OCI-LY3 (cell line): ENCODE measurements around the gene PLD4.

Experiments
- EZH2phosphoT487 ChIP-seq: fragments of 200-600 bp; shearing (Covaris generic); IDR thresholded peaks from 2 replicates; pipeline ENCODE4 v1.6.1; 2018; ENCODE audit warnings: antibody characterized with exemption, mixed run types, low read depth
- TF ChIP-seq, protein P1 (sequence below): fragments of 200-600, 300-600 bp; sonication (generic); IDR thresholded peaks from 2 replicates; pipeline ENCODE4 v1.5.1; 2014; ENCODE audit warnings: antibody characterized with exemption, low read length, low read depth

DNA sequence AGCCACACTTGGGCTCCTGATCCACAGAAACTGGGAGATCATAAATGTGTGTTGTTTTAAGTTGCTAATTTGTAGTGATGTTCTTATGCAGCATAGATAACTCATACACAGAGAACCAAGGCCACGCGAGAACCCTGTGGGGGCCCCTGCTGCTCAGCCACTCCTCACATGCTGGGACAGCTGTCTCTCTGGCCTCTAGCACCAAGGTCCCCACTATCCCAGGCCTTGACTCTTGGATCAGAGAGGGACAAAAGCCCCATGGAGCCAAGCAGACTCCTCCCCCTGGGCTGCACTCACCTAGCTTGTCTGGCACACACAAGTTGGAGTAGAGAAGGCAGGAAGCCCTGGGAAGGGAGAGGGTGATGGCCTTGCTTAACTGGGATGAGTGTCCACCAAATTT, 11.3 kb downstream of the PLD4 start:
- TF ChIP-seq, protein P1, sequence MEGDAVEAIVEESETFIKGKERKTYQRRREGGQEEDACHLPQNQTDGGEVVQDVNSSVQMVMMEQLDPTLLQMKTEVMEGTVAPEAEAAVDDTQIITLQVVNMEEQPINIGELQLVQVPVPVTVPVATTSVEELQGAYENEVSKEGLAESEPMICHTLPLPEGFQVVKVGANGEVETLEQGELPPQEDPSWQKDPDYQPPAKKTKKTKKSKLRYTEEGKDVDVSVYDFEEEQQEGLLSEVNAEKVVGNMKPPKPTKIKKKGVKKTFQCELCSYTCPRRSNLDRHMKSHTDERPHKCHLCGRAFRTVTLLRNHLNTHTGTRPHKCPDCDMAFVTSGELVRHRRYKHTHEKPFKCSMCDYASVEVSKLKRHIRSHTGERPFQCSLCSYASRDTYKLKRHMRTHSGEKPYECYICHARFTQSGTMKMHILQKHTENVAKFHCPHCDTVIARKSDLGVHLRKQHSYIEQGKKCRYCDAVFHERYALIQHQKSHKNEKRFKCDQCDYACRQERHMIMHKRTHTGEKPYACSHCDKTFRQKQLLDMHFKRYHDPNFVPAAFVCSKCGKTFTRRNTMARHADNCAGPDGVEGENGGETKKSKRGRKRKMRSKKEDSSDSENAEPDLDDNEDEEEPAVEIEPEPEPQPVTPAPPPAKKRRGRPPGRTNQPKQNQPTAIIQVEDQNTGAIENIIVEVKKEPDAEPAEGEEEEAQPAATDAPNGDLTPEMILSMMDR, result no peak
- no peak for TF ChIP-seq EZH2phosphoT487
